ENCODE results near the gene SYNGR3. TPM values are rescaled to one million over a fixed set of nuclear protein-coding genes. Genes with fewer than 3 reads are reported as not detected.
A peak's percentile ranks its signal among the peaks of the same experiment; 100 is the strongest.

SYNGR3 gene
- total and polyA plus RNA-seq, 2 donors (not counting 1 experiment from before 2014, with no cell fraction given), result 1.8 TPM

DNA sequence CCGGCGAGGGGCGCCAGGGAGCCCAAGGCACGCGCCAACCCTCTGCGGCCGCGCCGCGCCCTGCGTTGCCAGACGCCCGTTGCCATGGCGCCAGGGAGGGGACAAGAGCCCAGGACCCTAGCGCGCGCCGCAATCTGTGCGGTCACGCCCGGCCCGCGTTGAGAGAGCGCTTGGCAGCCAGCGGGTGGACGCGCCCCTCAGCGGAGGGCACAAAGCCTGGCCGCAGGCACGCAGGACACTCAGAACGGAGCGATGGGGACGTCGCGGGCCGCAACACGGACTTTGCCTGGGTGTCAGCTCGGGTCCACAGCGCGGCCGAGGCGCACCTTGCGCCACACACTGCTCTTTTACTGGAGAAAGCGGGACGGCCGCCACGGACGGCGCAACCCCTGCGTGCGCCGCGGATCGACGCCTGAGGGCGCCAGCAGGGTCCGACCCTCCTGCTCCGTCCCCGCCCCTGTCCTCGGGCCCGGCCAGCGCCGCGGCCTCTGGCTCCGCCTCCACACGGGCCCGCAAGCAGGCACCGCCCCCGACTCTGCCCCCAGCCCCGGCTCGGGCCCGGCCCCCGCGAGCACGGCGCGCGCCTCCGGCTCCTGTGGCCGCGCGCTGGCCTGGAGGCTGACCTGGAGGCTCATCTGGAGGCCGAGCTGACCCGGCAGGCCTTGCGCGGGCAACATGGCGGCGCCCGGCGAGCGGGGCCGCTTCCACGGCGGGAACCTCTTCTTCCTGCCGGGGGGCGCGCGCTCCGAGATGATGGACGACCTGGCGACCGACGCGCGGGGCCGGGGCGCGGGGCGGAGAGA is 6.0 kb upstream of the SYNGR3 start, which contains the start of gene GFER:
Gene GFER (plus strand): TSS at position 650 of the 803 bp plus-strand sequence. CDS start 26 bp downstream, at position 676.
- peak; percentile 89 to 96 for DNase-seq (ENCODE audit: low read depth in 2 of 2)
- Histone ChIP-seq H3K4me3 (replicated peaks in 1 of 4; ENCODE audit: control extremely low read depth in 1 of 4, insufficient read depth in 1 of 4, low read depth in 3 of 4, low read length in 4 of 4) (peak within 1 kb of the TSS; percentile 73 to 84 (median 77)), H2AFZ (ENCODE audit: low read length) (peak within 1 kb of the TSS; percentile 81), H4K20me1 (ENCODE audit: control insufficient read depth, extremely low read depth, insufficient read depth, low read length) (no peaks in the 10 kb centered on the region), H3K36me3 (ENCODE audit: control insufficient read depth, insufficient read depth, low read length) (peaks cover 18% of the 10 kb centered on the region), H3K9me3 (ENCODE audit: control insufficient read depth, insufficient read depth, low read depth, low read length) (no peaks in the 10 kb centered on the region), H3K79me2 (ENCODE audit: control insufficient read depth, insufficient read depth, low read length) (peaks cover 11% of the 10 kb centered on the region), H3K27ac (ENCODE audit: insufficient read depth, low read length) (peak within 1 kb of the TSS; percentile 61), H3K9ac (ENCODE audit: insufficient read depth, low read length) (peak within 1 kb of the TSS; percentile 83), H3K4me1 (ENCODE audit: control insufficient read depth, extremely low read depth, insufficient read depth, low read length) (peaks cover 9% of the 10 kb centered on the region), H3K27me3 (ENCODE audit: control insufficient read depth, insufficient read depth, low read length) (peaks cover 19% of the 10 kb centered on the region), H3K4me2 (ENCODE audit: extremely low read depth, insufficient read depth, low read length) (peak within 1 kb of the TSS; percentile 100)
- TF ChIP-seq, protein P1, sequence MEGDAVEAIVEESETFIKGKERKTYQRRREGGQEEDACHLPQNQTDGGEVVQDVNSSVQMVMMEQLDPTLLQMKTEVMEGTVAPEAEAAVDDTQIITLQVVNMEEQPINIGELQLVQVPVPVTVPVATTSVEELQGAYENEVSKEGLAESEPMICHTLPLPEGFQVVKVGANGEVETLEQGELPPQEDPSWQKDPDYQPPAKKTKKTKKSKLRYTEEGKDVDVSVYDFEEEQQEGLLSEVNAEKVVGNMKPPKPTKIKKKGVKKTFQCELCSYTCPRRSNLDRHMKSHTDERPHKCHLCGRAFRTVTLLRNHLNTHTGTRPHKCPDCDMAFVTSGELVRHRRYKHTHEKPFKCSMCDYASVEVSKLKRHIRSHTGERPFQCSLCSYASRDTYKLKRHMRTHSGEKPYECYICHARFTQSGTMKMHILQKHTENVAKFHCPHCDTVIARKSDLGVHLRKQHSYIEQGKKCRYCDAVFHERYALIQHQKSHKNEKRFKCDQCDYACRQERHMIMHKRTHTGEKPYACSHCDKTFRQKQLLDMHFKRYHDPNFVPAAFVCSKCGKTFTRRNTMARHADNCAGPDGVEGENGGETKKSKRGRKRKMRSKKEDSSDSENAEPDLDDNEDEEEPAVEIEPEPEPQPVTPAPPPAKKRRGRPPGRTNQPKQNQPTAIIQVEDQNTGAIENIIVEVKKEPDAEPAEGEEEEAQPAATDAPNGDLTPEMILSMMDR (conservative IDR thresholded peaks at IDR 0.05 in 1 of 2, IDR thresholded peaks at IDR 0.05 in 1 of 2; ENCODE audit: low read depth in 1 of 2, low read length in 2 of 2), result peak in 1 of 2 donors; percentile 34
- no peak for TF ChIP-seq EZH2 (IDR thresholded peaks at IDR 0.05; ENCODE audit: low read length, missing control alignments)

DNA sequence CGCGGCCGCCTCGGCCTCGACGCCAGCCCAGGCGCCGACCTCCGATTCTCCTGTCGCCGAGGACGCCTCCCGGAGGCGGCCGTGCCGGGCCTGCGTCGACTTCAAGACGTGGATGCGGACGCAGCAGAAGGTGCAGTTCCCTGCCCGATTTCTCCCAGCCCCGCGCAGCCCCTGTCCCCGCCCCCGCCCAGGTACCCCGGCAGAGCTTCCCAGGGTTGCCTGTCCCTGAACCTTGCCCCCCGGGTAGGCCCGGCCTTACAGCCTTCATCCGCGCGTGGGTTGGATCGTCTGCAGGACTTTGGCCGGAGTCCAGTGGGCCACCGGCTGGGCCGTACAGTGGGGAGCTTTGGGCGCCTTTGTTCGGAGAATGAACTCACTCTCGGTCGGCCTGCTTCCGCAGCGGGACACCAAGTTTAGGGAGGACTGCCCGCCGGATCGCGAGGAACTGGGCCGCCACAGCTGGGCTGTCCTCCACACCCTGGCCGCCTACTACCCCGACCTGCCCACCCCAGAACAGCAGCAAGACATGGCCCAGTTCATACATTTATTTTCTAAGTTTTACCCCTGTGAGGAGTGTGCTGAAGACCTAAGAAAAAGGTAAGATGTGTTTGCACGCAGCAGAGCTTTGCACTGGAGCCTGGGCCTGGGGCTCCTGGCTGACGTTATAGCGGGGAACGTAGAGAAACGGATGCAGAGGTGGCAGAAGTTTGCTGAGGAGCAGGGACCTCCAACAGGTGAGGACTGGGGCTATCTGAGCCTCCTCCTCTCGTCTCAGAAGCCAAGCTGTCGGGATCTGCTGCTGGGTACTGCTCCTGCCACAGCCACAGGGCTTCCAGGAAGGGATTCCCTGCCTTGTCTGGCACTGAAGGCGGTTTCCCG is 5.2 kb upstream of the SYNGR3 start:
- Histone ChIP-seq H3K9ac (ENCODE audit: insufficient read depth, low read length) (peak overlapping the region; percentile 83), H3K79me2 (ENCODE audit: control insufficient read depth, insufficient read depth, low read length) (peaks cover 11% of the 10 kb centered on the region), H3K4me2 (ENCODE audit: extremely low read depth, insufficient read depth, low read length) (peak overlapping the region; percentile 100), H3K4me3 (replicated peaks in 1 of 4; ENCODE audit: control extremely low read depth in 1 of 4, insufficient read depth in 1 of 4, low read depth in 3 of 4, low read length in 4 of 4) (peak overlapping the region; percentile 73 to 84 (median 77)), H3K36me3 (ENCODE audit: control insufficient read depth, insufficient read depth, low read length) (peaks cover 14% of the 10 kb centered on the region), H3K9me3 (ENCODE audit: control insufficient read depth, insufficient read depth, low read depth, low read length) (no peaks in the 10 kb centered on the region), H3K27me3 (ENCODE audit: control insufficient read depth, insufficient read depth, low read length) (peaks cover 24% of the 10 kb centered on the region), H3K27ac (ENCODE audit: insufficient read depth, low read length) (peak overlapping the region; percentile 28), H3K4me1 (ENCODE audit: control insufficient read depth, extremely low read depth, insufficient read depth, low read length) (peaks cover 9% of the 10 kb centered on the region), H2AFZ (ENCODE audit: low read length) (peak overlapping the region; percentile 29), H4K20me1 (ENCODE audit: control insufficient read depth, extremely low read depth, insufficient read depth, low read length) (no peaks in the 10 kb centered on the region)
- TF ChIP-seq, protein P1 (conservative IDR thresholded peaks at IDR 0.05 in 1 of 2, IDR thresholded peaks at IDR 0.05 in 1 of 2; ENCODE audit: low read depth in 1 of 2, low read length in 2 of 2), result no peak
- no peak for TF ChIP-seq EZH2 (IDR thresholded peaks at IDR 0.05; ENCODE audit: low read length, missing control alignments)
- peak in 1 of 2 donors; percentile 42 for DNase-seq (ENCODE audit: low read depth in 2 of 2)

Measured in fibroblast of lung (primary cell).